Measurements from ENCODE around the gene BCAS3.

- TF ChIP-seq CTCF (conservative IDR thresholded peaks at IDR 0.05; ENCODE audit: low read length) (no peak), EZH2phosphoT487 (IDR thresholded peaks at IDR 0.05; ENCODE audit: borderline replicate concordance, low read depth, low read length) (no peak)
Measured at GRCh38 chr17:60819447-60820130, 141.9 kb downstream of the BCAS3 start.
